ENCODE measurements around the gene HS6ST1.

HS6ST1 gene, protein sequence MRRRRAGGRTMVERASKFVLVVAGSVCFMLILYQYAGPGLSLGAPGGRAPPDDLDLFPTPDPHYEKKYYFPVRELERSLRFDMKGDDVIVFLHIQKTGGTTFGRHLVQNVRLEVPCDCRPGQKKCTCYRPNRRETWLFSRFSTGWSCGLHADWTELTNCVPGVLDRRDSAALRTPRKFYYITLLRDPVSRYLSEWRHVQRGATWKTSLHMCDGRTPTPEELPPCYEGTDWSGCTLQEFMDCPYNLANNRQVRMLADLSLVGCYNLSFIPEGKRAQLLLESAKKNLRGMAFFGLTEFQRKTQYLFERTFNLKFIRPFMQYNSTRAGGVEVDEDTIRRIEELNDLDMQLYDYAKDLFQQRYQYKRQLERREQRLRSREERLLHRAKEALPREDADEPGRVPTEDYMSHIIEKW

DNA sequence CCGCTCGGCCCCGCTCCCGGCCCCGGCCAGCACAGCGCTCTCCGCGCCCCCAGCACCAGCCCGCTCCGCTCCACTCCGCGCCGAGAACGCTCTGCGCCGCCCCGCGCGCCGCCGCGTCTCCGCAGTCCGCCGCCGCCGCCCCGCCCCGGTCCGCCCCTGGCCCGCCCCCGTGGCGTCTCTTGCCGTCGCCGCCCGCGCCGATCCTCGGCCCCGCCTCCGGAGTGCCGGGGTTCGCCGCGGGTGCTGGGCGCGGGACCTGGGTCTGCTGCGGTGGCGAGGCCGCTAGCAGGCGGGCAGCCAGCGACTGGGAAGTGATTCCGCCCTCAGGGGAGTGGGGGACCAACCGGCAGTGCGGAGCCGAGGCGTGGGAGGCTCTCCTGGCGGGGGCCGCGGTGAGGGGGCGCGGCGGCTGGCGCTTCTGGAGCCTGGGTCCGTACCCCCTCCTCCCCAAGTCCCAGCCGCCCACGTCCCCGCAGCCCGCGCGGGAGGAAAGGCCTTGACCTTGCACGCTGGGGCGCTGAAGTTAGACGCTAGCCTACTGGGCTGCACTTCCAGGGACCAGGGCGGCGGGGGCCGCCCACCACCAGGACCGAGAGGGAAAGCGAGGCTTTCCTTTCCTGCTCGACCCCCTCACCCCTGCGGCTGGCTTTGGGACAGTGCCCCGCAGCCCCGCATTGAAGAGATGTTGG, at the start of gene HS6ST1:
Gene HS6ST1 (minus strand): TSS at position 93 of the 689 bp plus-strand sequence. CDS start 305 bp downstream, outside the sequence.
- Histone ChIP-seq H2AFZ (ENCODE audit: low read depth) (peak within 1 kb of the TSS; percentile 44), H3K79me2 (ENCODE audit: insufficient read depth, low read depth) (no peaks in the 10 kb centered on the region), H4K20me1 (ENCODE audit: insufficient read depth) (no peaks in the 10 kb centered on the region), H3K27me3 (ENCODE audit: insufficient read depth, low read depth) (no peaks in the 10 kb centered on the region), H3K4me3 (IDR thresholded peaks at IDR 0.05; ENCODE audit: insufficient read depth, low read depth, low read length) (no peak within 1 kb of the TSS), H3K9ac (peak within 1 kb of the TSS; percentile 27; the same call in 1 of the 2 replicates), H3K36me3 (ENCODE audit: insufficient read depth) (no peaks in the 10 kb centered on the region), H3K4me1 (ENCODE audit: low read depth, poor library complexity, severe bottlenecking) (no peaks in the 10 kb centered on the region), H3K4me2 (peak within 1 kb of the TSS; percentile 66), H3K27ac (no peak within 1 kb of the TSS)
- no peak for TF ChIP-seq CTCF (conservative IDR thresholded peaks at IDR 0.05; ENCODE audit: low read depth, low read length)

DNA sequence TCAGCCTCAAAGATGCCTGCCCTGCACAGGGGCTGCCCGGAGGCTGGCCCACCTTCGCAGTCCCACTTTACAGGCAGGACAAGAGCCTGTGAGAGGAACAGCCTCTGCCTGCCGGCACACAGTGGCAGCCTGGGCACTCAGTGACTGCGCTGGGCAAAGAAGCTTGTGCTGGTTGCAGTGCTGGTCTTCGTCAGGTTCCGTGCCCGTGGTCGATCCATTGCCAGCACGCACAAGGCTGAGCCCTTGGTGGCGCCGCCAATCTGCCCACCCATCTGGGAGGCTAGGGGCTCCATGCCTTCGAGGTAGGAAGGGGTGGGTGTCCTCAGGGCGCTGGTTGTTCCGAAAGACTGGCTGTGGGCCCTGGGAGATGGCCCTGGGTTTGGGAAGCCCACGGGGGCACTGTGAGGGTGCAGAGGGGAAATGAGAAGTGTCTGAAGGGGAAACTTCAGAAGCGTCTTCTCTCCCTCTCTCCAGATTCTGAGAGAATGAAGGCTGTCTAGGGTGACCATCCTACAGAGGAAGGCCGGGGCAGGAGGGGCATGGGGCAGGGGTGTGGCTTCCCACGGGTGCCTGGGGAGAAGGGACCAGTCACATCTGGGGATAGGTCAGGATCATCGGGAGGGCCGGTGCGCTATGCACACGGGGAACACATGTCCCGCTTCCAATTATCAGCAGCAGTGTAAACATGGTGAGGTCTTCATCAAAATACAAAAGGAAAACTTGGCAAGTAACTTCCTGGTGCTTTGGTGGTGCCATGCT, 49.1 kb upstream of the HS6ST1 start:
- Histone ChIP-seq H4K20me1 (ENCODE audit: insufficient read depth) (no peaks in the 10 kb centered on the region), H2AFZ (ENCODE audit: low read depth) (no peak overlapping the region), H3K27me3 (ENCODE audit: insufficient read depth, low read depth) (no peaks in the 10 kb centered on the region), H3K27ac (no peak overlapping the region), H3K4me1 (ENCODE audit: low read depth, poor library complexity, severe bottlenecking) (no peaks in the 10 kb centered on the region), H3K36me3 (ENCODE audit: insufficient read depth) (no peaks in the 10 kb centered on the region), H3K4me2 (no peak overlapping the region), H3K9ac (no peak overlapping the region), H3K4me3 (IDR thresholded peaks at IDR 0.05; ENCODE audit: insufficient read depth, low read depth, low read length) (no peak overlapping the region), H3K79me2 (ENCODE audit: insufficient read depth, low read depth) (no peaks in the 10 kb centered on the region)
- no peak for TF ChIP-seq CTCF (conservative IDR thresholded peaks at IDR 0.05; ENCODE audit: low read depth, low read length)

GRCh38 chr2:128366713-128367511, 48.2 kb upstream of the HS6ST1 start:
- H3K4me1 ChIP-seq (ENCODE audit: low read depth, poor library complexity, severe bottlenecking) = no peaks in the 10 kb centered on the region
- H3K9ac ChIP-seq = no peak overlapping the region
- no peak for TF ChIP-seq CTCF (conservative IDR thresholded peaks at IDR 0.05; ENCODE audit: low read depth, low read length)
- H4K20me1 ChIP-seq (ENCODE audit: insufficient read depth) = no peaks in the 10 kb centered on the region
- H3K36me3 ChIP-seq (ENCODE audit: insufficient read depth) = no peaks in the 10 kb centered on the region
- H3K4me3 ChIP-seq (IDR thresholded peaks at IDR 0.05; ENCODE audit: insufficient read depth, low read depth, low read length) = no peak overlapping the region
- no peak overlapping the region for H2AFZ ChIP-seq (ENCODE audit: low read depth)
- H3K79me2 ChIP-seq (ENCODE audit: insufficient read depth, low read depth) = no peaks in the 10 kb centered on the region
- no peaks in the 10 kb centered on the region for H3K27me3 ChIP-seq (ENCODE audit: insufficient read depth, low read depth)
- no peak overlapping the region for H3K4me2 ChIP-seq
- no peak overlapping the region for H3K27ac ChIP-seq
